A549 (cell line): ENCODE measurements around the gene PDE4C. TPM values are rescaled to one million over a fixed set of nuclear protein-coding genes. Genes with fewer than 3 reads are reported as not detected.
A peak's percentile ranks its signal among the peaks of the same experiment; 100 is the strongest.

ENCODE experiments used
- ATAC-seq, 2 experiments: fragments of 200-7000 bp in 1 of 2; fragments of >200 bp in 1 of 2; cut with Nextera tagmentation in 1 of 2; cut with Tn5 transposase in 1 of 2; 3 replicates each; pipeline versions ENCODE4 v1.8.0 to v1.9.1; 2018 to 2020; ENCODE audit warnings: mild to moderate bottlenecking in 1 of 2, moderate library complexity in 1 of 2
- CTCF ChIA-PET: fragments of 300-600 bp; sonication (Branson Sonifier 250); formaldehyde crosslinking; extraction: SDS; loops from one replicate; lab custom pipeline; 2021; ENCODE audit warnings: antibody characterized with exemption, inconsistent platforms; lab: Yijun Ruan, JAX
- POLR2A ChIA-PET: fragments of 350-600 bp; formaldehyde crosslinking; extraction: SDS; loops from one replicate; lab custom pipeline; 2021; ENCODE audit warnings: antibody characterized with exemption, inconsistent platforms; lab: Yijun Ruan, JAX
- DNase-seq, 2 experiments: peaks; one replicate each; pipeline versions ENCODE4 v3.0.0 to v3.0.0-alpha.2; 2011 to 2016; ENCODE audit warnings: low read depth in 1 of 2, low spot score in 1 of 2
- FAIRE-seq: peaks from 2 replicates; lab custom pipeline; 2011; peaks lifted over from hg19 to GRCh38; lab: Jason Lieb, UNC
- H3K27ac ChIP-seq, 2 experiments: fragments of >200 bp; sonication (Bioruptor Twin); formaldehyde crosslinking; 3 replicates each; pipeline ENCODE4 v1.5.1; 2016 to 2017
- H3K4me1 ChIP-seq: fragments of >200 bp; sonication (Bioruptor Twin); formaldehyde crosslinking; 3 replicates; pipeline ENCODE4 v1.6.1; 2016
- H3K4me2 ChIP-seq: fragments of >200 bp; sonication (Bioruptor Twin); formaldehyde crosslinking; 3 replicates; pipeline ENCODE4 v1.6.1; 2016
- H3K4me3 ChIP-seq: fragments of >200 bp; sonication (Bioruptor Twin); formaldehyde crosslinking; 3 replicates; pipeline ENCODE4 v1.5.1; 2016
- H3K9me3 ChIP-seq: fragments of >200 bp; sonication (Bioruptor Twin); formaldehyde crosslinking; 3 replicates; pipeline ENCODE4 v1.6.1; 2016
- CBX2 ChIP-seq: fragments of 200-600 bp; sonication (generic); IDR thresholded peaks from 2 replicates; pipeline ENCODE4 v1.6.1; 2016; ENCODE audit warnings: low read depth, mild to moderate bottlenecking, borderline replicate concordance
- CEBPB ChIP-seq, 2 experiments: fragments of >200 bp in 1 of 2; sonication (Bioruptor Twin) in 1 of 2; formaldehyde crosslinking in 1 of 2; IDR thresholded peaks; 2 replicates each; pipeline ENCODE4 v1.6.1; 2012 to 2016
- CHD4 ChIP-seq: fragments of 200-600 bp; sonication (generic); IDR thresholded peaks from 2 replicates; pipeline ENCODE4 v1.6.1; 2016; ENCODE audit warnings: antibody characterized with exemption, mild to moderate bottlenecking, borderline replicate concordance
- EHF ChIP-seq: fragments of 250-450 bp; sonication (Bioruptor Pico); IDR thresholded peaks from 2 replicates; pipeline ENCODE4 v1.5.0; 2020; ENCODE audit warnings: mild to moderate bottlenecking
- FOSL2 ChIP-seq, 2 experiments: fragments of 450-650 bp in 1 of 2; fragments of >200 bp in 1 of 2; sonication (Bioruptor Twin) in 1 of 2; formaldehyde crosslinking; IDR thresholded peaks; 2 replicates each; pipeline versions ENCODE4 v1.5.0 to v1.6.1; 2016 to 2020; ENCODE audit warnings: mild to moderate bottlenecking in 1 of 2, moderate library complexity in 1 of 2
- FOXS1 ChIP-seq: fragments of 250-450 bp; sonication (Bioruptor Pico); IDR thresholded peaks from 2 replicates; pipeline ENCODE4 v1.5.0; 2020; ENCODE audit warnings: mild to moderate bottlenecking, moderate library complexity
- GATA3 ChIP-seq: IDR thresholded peaks from 2 replicates; pipeline ENCODE4 v1.6.1; 2012; ENCODE audit warnings: borderline replicate concordance
- HDAC2 ChIP-seq: fragments of 200-600 bp; sonication (generic); IDR thresholded peaks from 2 replicates; pipeline ENCODE4 v1.6.1; 2016
- HOXB13 ChIP-seq: fragments of 250-450 bp; sonication (Bioruptor Pico); IDR thresholded peaks from 2 replicates; pipeline ENCODE4 v1.5.0; 2020; ENCODE audit warnings: low read depth, mild to moderate bottlenecking, moderate library complexity
- HOXB5 ChIP-seq: fragments of 250-450 bp; sonication (Bioruptor Pico); IDR thresholded peaks from 2 replicates; pipeline ENCODE4 v1.5.0; 2020; ENCODE audit warnings: mild to moderate bottlenecking, moderate library complexity
- JUNB ChIP-seq: fragments of >200 bp; sonication (Bioruptor Twin); formaldehyde crosslinking; IDR thresholded peaks from 2 replicates; pipeline ENCODE4 v1.6.1; 2016
- KDM5A ChIP-seq: fragments of 200-600 bp; sonication (generic); IDR thresholded peaks from 2 replicates; pipeline ENCODE4 v1.6.1; 2016; ENCODE audit warnings: antibody characterized with exemption, mild to moderate bottlenecking
- MAFK ChIP-seq: fragments of 450-650 bp; IDR thresholded peaks from 2 replicates; pipeline ENCODE4 v1.6.1; 2014; ENCODE audit not compliant: partially characterized antibody
- MAZ ChIP-seq: fragments of 150-350 bp; IDR thresholded peaks from 2 replicates; pipeline ENCODE4 v1.6.1; 2014; ENCODE audit warnings: antibody characterized with exemption, low read depth, low read length, borderline replicate concordance
- MYC ChIP-seq: IDR thresholded peaks from 2 replicates; pipeline ENCODE4 v1.6.1; 2012; ENCODE audit warnings: mild to moderate bottlenecking, inconsistent platforms, low read length, improper control_type of control experiment, borderline replicate concordance
- NPAS2 ChIP-seq: fragments of 250-450 bp; sonication (Bioruptor Pico); IDR thresholded peaks from 2 replicates; pipeline ENCODE4 v1.8.0; 2022; ENCODE audit warnings: mild to moderate bottlenecking, moderate library complexity, borderline replicate concordance
- POLR2A ChIP-seq: IDR thresholded peaks from 2 replicates; pipeline ENCODE4 v1.6.1; 2012; ENCODE audit warnings: mild to moderate bottlenecking, low read length
- POLR2AphosphoS2 ChIP-seq: conservative IDR thresholded peaks from 2 replicates; pipeline ENCODE4 v1.6.1; 2012; ENCODE audit warnings: low read length, improper control_type of control experiment, inconsistent platforms
- RCOR1 ChIP-seq: fragments of 150-350 bp; IDR thresholded peaks from 2 replicates; pipeline ENCODE4 v1.6.1; 2014; ENCODE audit warnings: antibody characterized with exemption, low read length, low read depth
- TFCP2L1 ChIP-seq: fragments of 250-450 bp; sonication (Bioruptor Pico); IDR thresholded peaks from 2 replicates; pipeline ENCODE4 v1.5.0; 2021; ENCODE audit warnings: mild to moderate bottlenecking
- TP53 ChIP-seq: fragments of 250-450 bp; sonication (Bioruptor Pico); IDR thresholded peaks from 2 replicates; pipeline ENCODE4 v1.5.0; 2021; ENCODE audit warnings: mild to moderate bottlenecking, moderate library complexity
- ZNF302 ChIP-seq: fragments of 250-450 bp; sonication (Bioruptor Pico); IDR thresholded peaks from 2 replicates; pipeline ENCODE4 v1.9.0; 2021; ENCODE audit warnings: inconsistent platforms, mild to moderate bottlenecking, moderate library complexity
- ZSCAN20 ChIP-seq: fragments of 250-450 bp; sonication (Bioruptor Pico); IDR thresholded peaks from 2 replicates; pipeline ENCODE4 v1.8.0; 2022; ENCODE audit warnings: mild to moderate bottlenecking, moderate library complexity
- WGBS: methylation state at CpG from one replicate; pipeline ENCODE4 v1.1.6; 2017; ENCODE audit errors: missing lambda C conversion rate; 5-methylcytosine and 5-hydroxymethylcytosine counted together
- polyA plus RNA-seq, 4 experiments: library from polyadenylated mRNA; depleted of rRNA in 3 of 4; stranded (reverse); fragments of >200 nt; fragmentation: RNase III in 1 of 4; extraction: RNeasy Plus Mini Kit Qiagen cat#74134 plus additional on column Dnase treatment in 1 of 4; gene quantifications; 2 replicates in 3 of 4; 3 replicates in 1 of 4; pipeline ENCODE4 v1.2.3, GENCODE V29; 2011 to 2017
- TF ChIP-seq, protein P1 (sequence below): fragments of 450-650 bp; IDR thresholded peaks from 2 replicates; pipeline ENCODE4 v1.6.1; 2014; ENCODE audit warnings: antibody characterized with exemption
- TF ChIP-seq, protein P2 (sequence below): fragments of >200 bp; sonication (Bioruptor Twin); formaldehyde crosslinking; IDR thresholded peaks from 3 replicates; pipeline ENCODE4 v1.6.1; 2016
- TF ChIP-seq, protein P3 (sequence below): IDR thresholded peaks from 2 replicates; pipeline ENCODE4 v1.6.1; 2012
- TF ChIP-seq, protein P4 (sequence below): fragments of 150-350 bp; IDR thresholded peaks from 2 replicates; pipeline ENCODE4 v1.6.1; 2014; ENCODE audit warnings: low read depth, mild to moderate bottlenecking, low read length
- TF ChIP-seq, protein P5 (sequence below): fragments of >200 bp; sonication (Bioruptor Twin); formaldehyde crosslinking; IDR thresholded peaks from 3 replicates; pipeline ENCODE4 v1.5.1; 2016
- TF ChIP-seq, protein P6 (sequence below): fragments of >200 bp; sonication (Bioruptor Twin); formaldehyde crosslinking; IDR thresholded peaks from 2 replicates; pipeline ENCODE4 v1.6.1; 2016

Gene PDE4C
- polyA plus RNA-seq, 2 of the 4 experiments (the other 2 are of a cell fraction) = 0.25 to 0.65 TPM

DNA sequence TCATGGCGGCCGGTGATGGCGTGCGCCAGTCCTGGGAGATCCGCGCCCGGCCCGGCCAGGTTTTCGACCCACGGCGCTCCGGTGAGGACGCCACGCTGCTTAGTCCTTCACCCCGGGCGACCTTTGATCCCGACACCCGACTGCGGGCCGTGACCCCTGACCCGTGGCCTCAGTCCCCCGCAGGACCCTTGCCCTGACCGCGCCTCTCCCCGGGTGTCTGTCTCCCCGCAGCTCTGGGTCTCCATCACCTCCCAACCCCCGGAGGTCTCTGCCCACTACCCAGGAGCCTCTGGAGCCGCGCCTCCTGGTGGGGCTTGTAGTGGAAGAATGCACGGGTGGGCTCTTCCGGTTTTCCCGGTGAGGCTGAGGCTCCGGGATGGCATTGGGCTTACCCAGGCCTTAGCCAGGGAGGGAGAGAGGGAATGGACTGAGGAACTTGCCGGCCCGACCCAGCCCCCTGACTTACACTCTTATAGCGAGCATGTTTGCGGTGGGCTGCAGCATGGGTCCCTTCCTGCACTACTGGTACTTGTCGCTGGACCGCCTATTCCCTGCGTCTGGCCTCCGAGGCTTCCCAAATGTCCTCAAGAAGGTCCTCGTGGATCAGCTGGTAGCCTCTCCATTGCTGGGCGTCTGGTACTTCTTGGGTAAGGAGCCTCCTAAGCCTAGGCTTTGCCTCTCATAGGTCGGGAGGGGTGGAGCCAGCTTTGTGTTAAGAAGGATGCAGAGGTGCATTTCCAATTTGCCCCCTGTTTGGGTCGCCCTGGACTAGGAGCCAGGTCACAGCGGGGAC is 32.7 kb downstream of the PDE4C start:
- ATAC-seq = 0 out of 6 replicates have a peak, but pooled peaks have one; percentile 1
- 40% methylated on average over 15 of the region's 46 CpGs for WGBS
- H3K9me3 ChIP-seq = no peaks in the 10 kb centered on the region
- H3K4me3 ChIP-seq = peak overlapping the region; percentile 65
- TF ChIP-seq, protein P1, sequence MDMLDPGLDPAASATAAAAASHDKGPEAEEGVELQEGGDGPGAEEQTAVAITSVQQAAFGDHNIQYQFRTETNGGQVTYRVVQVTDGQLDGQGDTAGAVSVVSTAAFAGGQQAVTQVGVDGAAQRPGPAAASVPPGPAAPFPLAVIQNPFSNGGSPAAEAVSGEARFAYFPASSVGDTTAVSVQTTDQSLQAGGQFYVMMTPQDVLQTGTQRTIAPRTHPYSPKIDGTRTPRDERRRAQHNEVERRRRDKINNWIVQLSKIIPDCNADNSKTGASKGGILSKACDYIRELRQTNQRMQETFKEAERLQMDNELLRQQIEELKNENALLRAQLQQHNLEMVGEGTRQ = no peak
- no peak for TF ChIP-seq MAZ
- TF ChIP-seq FOXS1 (CRISPR knock-in tag) = no peak
- no peak for TF ChIP-seq ZNF302
- TF ChIP-seq POLR2AphosphoS2 = no peak
- TF ChIP-seq, protein P2, sequence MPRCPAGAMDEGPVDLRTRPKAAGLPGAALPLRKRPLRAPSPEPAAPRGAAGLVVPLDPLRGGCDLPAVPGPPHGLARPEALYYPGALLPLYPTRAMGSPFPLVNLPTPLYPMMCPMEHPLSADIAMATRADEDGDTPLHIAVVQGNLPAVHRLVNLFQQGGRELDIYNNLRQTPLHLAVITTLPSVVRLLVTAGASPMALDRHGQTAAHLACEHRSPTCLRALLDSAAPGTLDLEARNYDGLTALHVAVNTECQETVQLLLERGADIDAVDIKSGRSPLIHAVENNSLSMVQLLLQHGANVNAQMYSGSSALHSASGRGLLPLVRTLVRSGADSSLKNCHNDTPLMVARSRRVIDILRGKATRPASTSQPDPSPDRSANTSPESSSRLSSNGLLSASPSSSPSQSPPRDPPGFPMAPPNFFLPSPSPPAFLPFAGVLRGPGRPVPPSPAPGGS = no peak
- TF ChIP-seq JUNB = no peak
- no peak for TF ChIP-seq CBX2
- TF ChIP-seq, all 56 proteins: peak for 0
- Histone ChIP-seq H3K27ac (peak overlapping the region; percentile 62 to 82), H3K4me2 (peak overlapping the region; percentile 77), H3K4me1 (peaks cover 14% of the 10 kb centered on the region; the same call in 2 of the 3 replicates)
- CTCF ChIA-PET = interaction anchor here (0.6 to 5.8 kb wide), 9 partner anchors 9 to 225 kb away, joined by 3 to 60 read pairs (median 4); partner anchors contain the start of genes RAB3A and SSBP4
- DNase-seq (no peak), FAIRE-seq (no peak)
- POLR2A ChIA-PET = interaction anchor here (0.6 to 2.2 kb wide), 9 partner anchors 11 to 1664 kb away, joined by 3 to 9 read pairs (median 4); partner anchors contain the start of genes GDF15, LSM4 and RAB3A

DNA sequence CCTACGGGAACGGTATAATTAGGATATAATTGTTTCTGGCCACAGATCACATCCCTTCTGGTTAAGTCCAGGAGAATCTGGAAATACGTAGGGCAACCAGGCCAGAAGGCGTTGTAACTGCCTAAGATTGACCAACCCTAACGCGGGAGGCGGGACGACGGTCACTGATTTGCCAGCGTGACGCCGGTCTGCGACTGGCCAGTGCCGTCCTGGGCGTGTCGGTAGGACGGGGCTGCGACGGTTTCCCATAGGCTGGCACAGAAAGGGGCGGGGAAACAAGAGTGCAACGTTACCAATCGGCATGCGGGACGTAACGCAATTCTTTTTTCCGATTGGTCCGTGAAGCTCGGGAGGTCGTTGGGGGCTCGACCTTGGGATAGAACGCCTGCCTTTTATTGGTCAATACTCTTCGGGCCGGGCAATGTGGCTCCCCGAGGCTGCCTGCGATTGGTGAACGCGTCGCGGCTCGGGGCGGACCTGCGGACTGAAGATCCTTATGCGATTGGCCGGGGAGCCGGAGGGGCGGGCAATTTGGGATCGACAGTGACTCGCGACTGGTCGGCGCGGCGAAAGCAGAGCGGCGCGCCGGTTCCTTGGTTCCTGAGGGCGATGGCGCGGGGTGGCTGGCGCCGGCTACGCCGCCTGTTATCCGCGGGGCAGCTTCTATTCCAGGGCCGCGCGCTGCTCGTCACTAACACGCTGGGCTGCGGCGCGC is 33.4 kb downstream of the PDE4C start, which contains the start of gene MPV17L2:
MPV17L2 (plus strand) TSS at position 546 of the 715 bp plus-strand sequence; CDS start at position 610, 64 bp downstream.
- FAIRE-seq = peak; percentile 54
- H3K4me2 ChIP-seq = peak within 1 kb of the TSS; percentile 81
- peaks cover 14% of the 10 kb centered on the region; the same call in 2 of the 3 replicates for H3K4me1 ChIP-seq
- 1% methylated on average over 29 of the region's 74 CpGs for WGBS
- CTCF ChIA-PET = interaction anchor here (0.6 to 5.8 kb wide), 18 partner anchors 9 to 226 kb away, joined by 3 to 60 read pairs (median 5); partner anchors contain the start of genes IFI30, PIK3R2, RAB3A and SSBP4
- H3K4me3 ChIP-seq = peak within 1 kb of the TSS; percentile 65
- H3K27ac ChIP-seq = peak within 1 kb of the TSS; percentile 62 to 87
- H3K9me3 ChIP-seq = no peaks in the 10 kb centered on the region
- peak; percentile 92 to 94 for ATAC-seq
- POLR2A ChIA-PET = interaction anchor here (0.6 to 2.2 kb wide), 9 partner anchors 11 to 1664 kb away, joined by 3 to 9 read pairs (median 4); partner anchors contain the start of genes GDF15, LSM4 and RAB3A
- peak; percentile 70 to 99 for DNase-seq
- TF ChIP-seq MYC = no peak
- no peak for TF ChIP-seq RCOR1
- no peak for TF ChIP-seq TP53 (CRISPR knock-in tag)
- TF ChIP-seq HOXB5 (CRISPR knock-in tag) = peak; percentile 81; the same call in 1 of the 2 replicates
- 0 out of 2 replicates have a peak, but pooled peaks have one; percentile 36 for TF ChIP-seq ZSCAN20 (CRISPR knock-in tag)
- 0 out of 2 replicates have a peak, but pooled peaks have one; percentile 46 for TF ChIP-seq NPAS2
- TF ChIP-seq, protein P3, sequence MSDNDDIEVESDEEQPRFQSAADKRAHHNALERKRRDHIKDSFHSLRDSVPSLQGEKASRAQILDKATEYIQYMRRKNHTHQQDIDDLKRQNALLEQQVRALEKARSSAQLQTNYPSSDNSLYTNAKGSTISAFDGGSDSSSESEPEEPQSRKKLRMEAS = peak; percentile 35; the same call in 1 of the 2 replicates
- TF ChIP-seq MAFK = no peak
- peak; percentile 61 for TF ChIP-seq POLR2A
- peak; percentile 88 for TF ChIP-seq HOXB13 (CRISPR knock-in tag)
- TF ChIP-seq CEBPB (IDR thresholded peaks at IDR 0.05) = no peak
- 0 out of 2 replicates have a peak, but pooled peaks have one; percentile 42 for TF ChIP-seq TFCP2L1
- TF ChIP-seq, protein P4, sequence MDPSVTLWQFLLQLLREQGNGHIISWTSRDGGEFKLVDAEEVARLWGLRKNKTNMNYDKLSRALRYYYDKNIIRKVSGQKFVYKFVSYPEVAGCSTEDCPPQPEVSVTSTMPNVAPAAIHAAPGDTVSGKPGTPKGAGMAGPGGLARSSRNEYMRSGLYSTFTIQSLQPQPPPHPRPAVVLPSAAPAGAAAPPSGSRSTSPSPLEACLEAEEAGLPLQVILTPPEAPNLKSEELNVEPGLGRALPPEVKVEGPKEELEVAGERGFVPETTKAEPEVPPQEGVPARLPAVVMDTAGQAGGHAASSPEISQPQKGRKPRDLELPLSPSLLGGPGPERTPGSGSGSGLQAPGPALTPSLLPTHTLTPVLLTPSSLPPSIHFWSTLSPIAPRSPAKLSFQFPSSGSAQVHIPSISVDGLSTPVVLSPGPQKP = no peak
- TF ChIP-seq CHD4 = no peak
- no peak for TF ChIP-seq GATA3
- TF ChIP-seq FOSL2 (IDR thresholded peaks at IDR 0.05) = no peak
- no peak for TF ChIP-seq FOSL2 (CRISPR knock-in tag; IDR thresholded peaks at IDR 0.05)
- no peak for TF ChIP-seq KDM5A
- TF ChIP-seq, protein P5, sequence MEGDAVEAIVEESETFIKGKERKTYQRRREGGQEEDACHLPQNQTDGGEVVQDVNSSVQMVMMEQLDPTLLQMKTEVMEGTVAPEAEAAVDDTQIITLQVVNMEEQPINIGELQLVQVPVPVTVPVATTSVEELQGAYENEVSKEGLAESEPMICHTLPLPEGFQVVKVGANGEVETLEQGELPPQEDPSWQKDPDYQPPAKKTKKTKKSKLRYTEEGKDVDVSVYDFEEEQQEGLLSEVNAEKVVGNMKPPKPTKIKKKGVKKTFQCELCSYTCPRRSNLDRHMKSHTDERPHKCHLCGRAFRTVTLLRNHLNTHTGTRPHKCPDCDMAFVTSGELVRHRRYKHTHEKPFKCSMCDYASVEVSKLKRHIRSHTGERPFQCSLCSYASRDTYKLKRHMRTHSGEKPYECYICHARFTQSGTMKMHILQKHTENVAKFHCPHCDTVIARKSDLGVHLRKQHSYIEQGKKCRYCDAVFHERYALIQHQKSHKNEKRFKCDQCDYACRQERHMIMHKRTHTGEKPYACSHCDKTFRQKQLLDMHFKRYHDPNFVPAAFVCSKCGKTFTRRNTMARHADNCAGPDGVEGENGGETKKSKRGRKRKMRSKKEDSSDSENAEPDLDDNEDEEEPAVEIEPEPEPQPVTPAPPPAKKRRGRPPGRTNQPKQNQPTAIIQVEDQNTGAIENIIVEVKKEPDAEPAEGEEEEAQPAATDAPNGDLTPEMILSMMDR = no peak
- TF ChIP-seq EHF = peak; percentile 60; the same call in 1 of the 2 replicates
- TF ChIP-seq, protein P6, sequence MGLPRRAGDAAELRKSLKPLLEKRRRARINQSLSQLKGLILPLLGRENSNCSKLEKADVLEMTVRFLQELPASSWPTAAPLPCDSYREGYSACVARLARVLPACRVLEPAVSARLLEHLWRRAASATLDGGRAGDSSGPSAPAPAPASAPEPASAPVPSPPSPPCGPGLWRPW = no peak
- no peak for TF ChIP-seq ZNF302
- no peak for TF ChIP-seq HDAC2
